Hippocampal formation (tissue), 2 donors: Measurements from ENCODE around the gene PSMD9.
"Not testable (repeated sequence)": the region's sequence is repeated elsewhere in the genome, so short reads cannot be mapped to it uniquely, and the experiment has no call there.

Source experiments
- DNase-seq, 2 donors: peaks; one replicate each; lab custom pipeline; 2025; lab: John Stamatoyannopoulos, UW

Gene PSMD9

GRCh38 chr12:121873216-121873569 is 15.4 kb upstream of the PSMD9 start:
- DNase-seq, result no peak

GRCh38 chr12:121874071-121874470 is 14.5 kb upstream of the PSMD9 start:
- DNase-seq, result no peak

- DNase-seq, result no peak
These were observed 13.0 kb upstream of the PSMD9 start for GRCh38 chr12:121875582-121875981.

- DNase-seq, result not testable (repeated sequence)
These were observed 12.5 kb upstream of the PSMD9 start for GRCh38 chr12:121876080-121876447.

GRCh38 chr12:121883315-121883660 is 5.3 kb upstream of the PSMD9 start:
- DNase-seq, result no peak

GRCh38 chr12:121885129-121885528 is 3.5 kb upstream of the PSMD9 start:
- DNase-seq, result not testable (repeated sequence)

GRCh38 chr12:121888083-121888477 is 510 bp upstream of the PSMD9 start:
- no peak for DNase-seq

GRCh38 chr12:121889274-121889624 is 659 bp downstream of the PSMD9 start:
- no peak for DNase-seq

GRCh38 chr12:121889661-121890060 is 1.1 kb downstream of the PSMD9 start:
- not testable (repeated sequence) for DNase-seq

GRCh38 chr12:121892673-121893561 is 4.3 kb downstream of the PSMD9 start:
- no peak for DNase-seq

GRCh38 chr12:121893961-121894460 is 5.4 kb downstream of the PSMD9 start:
- DNase-seq, result no peak

- no peak for DNase-seq
These were observed 6.0 kb downstream of the PSMD9 start for GRCh38 chr12:121894633-121895032.

- no peak for DNase-seq
These were observed 9.7 kb downstream of the PSMD9 start for GRCh38 chr12:121898287-121898686.

GRCh38 chr12:121899590-121899989 is 11.0 kb downstream of the PSMD9 start:
- no peak for DNase-seq

- no peak for DNase-seq
These were observed 14.6 kb downstream of the PSMD9 start for GRCh38 chr12:121903202-121903601.

- DNase-seq, result no peak
These were observed 17.2 kb downstream of the PSMD9 start for GRCh38 chr12:121905746-121906145.

GRCh38 chr12:121908702-121909101 is 20.1 kb downstream of the PSMD9 start:
- no peak for DNase-seq

- no peak for DNase-seq
These were observed 23.4 kb downstream of the PSMD9 start for GRCh38 chr12:121911824-121912585.

GRCh38 chr12:121915841-121916321 is 27.3 kb downstream of the PSMD9 start:
- no peak for DNase-seq

- DNase-seq, result no peak
These were observed 28.1 kb downstream of the PSMD9 start for GRCh38 chr12:121916719-121917118.

- DNase-seq, result peak; percentile 74 to 77
These were observed 29.5 kb downstream of the PSMD9 start, which contains the start of gene CFAP251 for GRCh38 chr12:121917950-121918678. Gene CFAP251, plus strand, starts transcription at chr12:121918592. Its CDS starts 2,714 bp downstream, at chr12:121921306.

GRCh38 chr12:121918679-121919038 is 30.1 kb downstream of the PSMD9 start:
- no peak for DNase-seq
